KMS-11 (cell line): Measurements from ENCODE around the gene NME8.
"Not testable (repeated sequence)": the region's sequence is repeated elsewhere in the genome, so short reads cannot be mapped to it uniquely, and the experiment has no call there.

Experiments used
- H2AFZ ChIP-seq: fragments of 200-600 bp; sonication (generic); 2 replicates; pipeline ENCODE4 v1.6.1; 2016; ENCODE audit warnings: antibody characterized with exemption, mixed run types, low read depth
- H3K27ac ChIP-seq: fragments of 200-600 bp; sonication (generic); 2 replicates; pipeline ENCODE4 v1.6.1; 2016; ENCODE audit warnings: mild to moderate bottlenecking, mixed run types
- H3K27me3 ChIP-seq: fragments of 200-600 bp; sonication (generic); 2 replicates; pipeline ENCODE4 v1.6.1; 2017; ENCODE audit warnings: mild to moderate bottlenecking, low read depth, mixed run types, moderate library complexity; ENCODE audit not compliant: insufficient read depth
- H3K36me3 ChIP-seq: fragments of 200-600 bp; sonication (generic); 2 replicates; pipeline ENCODE4 v1.6.1; 2017; ENCODE audit warnings: mild to moderate bottlenecking, mixed run types; ENCODE audit not compliant: insufficient read depth
- H3K4me1 ChIP-seq: fragments of 200-600 bp; sonication (generic); 2 replicates; pipeline ENCODE4 v1.6.1; 2016; ENCODE audit warnings: mild to moderate bottlenecking, low read depth, mixed run types; ENCODE audit not compliant: poor library complexity, severe bottlenecking
- H3K4me2 ChIP-seq: fragments of 200-600 bp; sonication (generic); 2 replicates; pipeline ENCODE4 v1.7.0; 2016; ENCODE audit warnings: mild to moderate bottlenecking, mixed run types
- H3K4me3 ChIP-seq: fragments of 200-600 bp; sonication (generic); IDR thresholded peaks from 2 replicates; pipeline ENCODE4 v1.6.1; 2017; ENCODE audit warnings: low read depth, low read length, mixed read lengths; ENCODE audit not compliant: insufficient read depth
- H3K79me2 ChIP-seq: fragments of 200-600 bp; sonication (generic); 2 replicates; pipeline ENCODE4 v1.6.1; 2016; ENCODE audit warnings: low read depth, mixed run types; ENCODE audit not compliant: insufficient read depth
- H3K9ac ChIP-seq: fragments of 200-600 bp; sonication (generic); 2 replicates; pipeline ENCODE4 v1.6.1; 2016; ENCODE audit warnings: mild to moderate bottlenecking, mixed run types
- H4K20me1 ChIP-seq: fragments of 200-600 bp; sonication (generic); 2 replicates; pipeline ENCODE4 v1.6.1; 2016; ENCODE audit warnings: mild to moderate bottlenecking, mixed run types; ENCODE audit not compliant: insufficient read depth
- CTCF ChIP-seq: fragments of 200-600 bp; sonication (generic); conservative IDR thresholded peaks from 2 replicates; pipeline ENCODE4 v1.6.1; 2017; ENCODE audit warnings: low read depth, mild to moderate bottlenecking, antibody characterized with exemption, low read length, moderate library complexity, mixed read lengths

NME8 gene

GRCh38 chr7:37848297-37848696 is at the start of gene NME8:
Gene NME8 (plus strand): TSS chr7:37848597. CDS start chr7:37850267, 1,670 bp downstream.
- Histone ChIP-seq H3K4me2 (no peak within 1 kb of the TSS), H3K36me3 (no peaks in the 10 kb centered on the region), H3K4me3 (no peak within 1 kb of the TSS), H3K27ac (no peak within 1 kb of the TSS), H3K79me2 (no peaks in the 10 kb centered on the region), H4K20me1 (no peaks in the 10 kb centered on the region), H3K4me1 (no peaks in the 10 kb centered on the region), H3K9ac (no peak within 1 kb of the TSS), H2AFZ (no peak within 1 kb of the TSS), H3K27me3 (no peaks in the 10 kb centered on the region)
- TF ChIP-seq CTCF, result no peak

- Histone ChIP-seq H4K20me1 (no peaks in the 10 kb centered on the region), H3K27me3 (no peaks in the 10 kb centered on the region), H3K4me3 (no peak overlapping the region), H3K4me1 (no peaks in the 10 kb centered on the region), H3K27ac (no peak overlapping the region), H3K36me3 (no peaks in the 10 kb centered on the region), H3K4me2 (no peak overlapping the region), H3K79me2 (no peaks in the 10 kb centered on the region), H3K9ac (no peak overlapping the region), H2AFZ (no peak overlapping the region)
- no peak for TF ChIP-seq CTCF
These were observed 42.2 kb upstream of the NME8 start for GRCh38 chr7:37806152-37806551.

- not testable (repeated sequence) for H4K20me1 ChIP-seq, H3K36me3 ChIP-seq, H3K4me1 ChIP-seq, H3K4me2 ChIP-seq, H3K9ac ChIP-seq, H3K27ac ChIP-seq, H3K79me2 ChIP-seq, H3K4me3 ChIP-seq, H3K27me3 ChIP-seq, H2AFZ ChIP-seq
These were observed 36.2 kb upstream of the NME8 start for GRCh38 chr7:37812161-37812580.

GRCh38 chr7:37815671-37816371 is 32.6 kb upstream of the NME8 start:
- Histone ChIP-seq H3K27me3 (no peaks in the 10 kb centered on the region), H3K27ac (no peak overlapping the region), H3K9ac (no peak overlapping the region), H3K4me2 (no peak overlapping the region), H3K36me3 (no peaks in the 10 kb centered on the region), H3K4me1 (peaks cover 4% of the 10 kb centered on the region), H2AFZ (no peak overlapping the region), H4K20me1 (no peaks in the 10 kb centered on the region), H3K79me2 (no peaks in the 10 kb centered on the region), H3K4me3 (no peak overlapping the region)
- no peak for TF ChIP-seq CTCF

- Histone ChIP-seq H3K79me2 (no peaks in the 10 kb centered on the region), H3K4me3 (no peak overlapping the region), H3K27ac (no peak overlapping the region), H3K4me1 (peaks cover 15% of the 10 kb centered on the region), H3K27me3 (no peaks in the 10 kb centered on the region), H2AFZ (no peak overlapping the region), H3K9ac (no peak overlapping the region), H3K36me3 (no peaks in the 10 kb centered on the region), H3K4me2 (no peak overlapping the region), H4K20me1 (no peaks in the 10 kb centered on the region)
- TF ChIP-seq CTCF, result no peak
These were observed 31.3 kb upstream of the NME8 start for GRCh38 chr7:37816922-37817590.
